AG09309 (cell line): ENCODE results near the gene ZNF304.

Experiments
- DNase-seq: peaks from one replicate; pipeline ENCODE4 v3.0.0-alpha.2; 2010; ENCODE audit warnings: low read depth
- H3K4me3 ChIP-seq: 2 replicates; pipeline ENCODE4 v1.5.1; 2011; ENCODE audit warnings: mild to moderate bottlenecking, low read depth, low read length, moderate library complexity; ENCODE audit not compliant: control insufficient read depth
- CTCF ChIP-seq: IDR thresholded peaks from 2 replicates; pipeline ENCODE4 v1.5.1; 2011; ENCODE audit warnings: mild to moderate bottlenecking, low read depth, low read length, inconsistent platforms; ENCODE audit not compliant: insufficient read depth, control insufficient read depth; ENCODE audit errors: missing control alignments

ZNF304 gene

GRCh38 chr19:57389194-57389729 is 38.2 kb downstream of the ZNF304 start:
- H3K4me3 ChIP-seq = peak overlapping the region; percentile 96
- DNase-seq = no peak
- TF ChIP-seq CTCF = no peak

- TF ChIP-seq CTCF = no peak
- DNase-seq = peak; percentile 96
- peak within 1 kb of the TSS; percentile 96 for H3K4me3 ChIP-seq
Observed at GRCh38 chr19:57389730-57390598, 38.9 kb downstream of the ZNF304 start, which contains the start of gene ZNF548. Gene ZNF548, plus strand, starts transcription at chr19:57389854. Its CDS starts 246 bp downstream, at chr19:57390100.

- no peak for TF ChIP-seq CTCF
- DNase-seq = no peak
- H3K4me3 ChIP-seq = no peak overlapping the region
Observed at GRCh38 chr19:57395710-57396109, 44.6 kb downstream of the ZNF304 start.

GRCh38 chr19:57398868-57399267 is 47.8 kb downstream of the ZNF304 start:
- TF ChIP-seq CTCF = no peak
- no peak for DNase-seq
- H3K4me3 ChIP-seq = no peak overlapping the region

GRCh38 chr19:57403737-57404563 is 52.9 kb downstream of the ZNF304 start:
- TF ChIP-seq CTCF = no peak
- no peak for DNase-seq

GRCh38 chr19:57406516-57407123 is 55.5 kb downstream of the ZNF304 start:
- no peak overlapping the region for H3K4me3 ChIP-seq
- peak; percentile 91 for TF ChIP-seq CTCF
- no peak for DNase-seq

More at GRCh38 chr19:57403737-57404563, 52.9 kb downstream of the ZNF304 start:
- H3K4me3 ChIP-seq = no peak overlapping the region
